Ascending aorta (tissue), 2 donors: ENCODE results near the gene ZNF644. TPM values are rescaled to one million over a fixed set of nuclear protein-coding genes. Genes with fewer than 3 reads are reported as not detected.

Source experiments
- DNase-seq, 2 donors: peaks; one replicate each; pipeline ENCODE4 v3.0.0-alpha.2; 2019; ENCODE audit warnings: low spot score in 2 of 2
- H3K27ac ChIP-seq, 2 donors: fragments of 200-600 bp; sonication (generic); one replicate each; pipeline ENCODE4 v1.5.1; 2016 to 2017; ENCODE audit warnings: mild to moderate bottlenecking in 1 of 2
- H3K27me3 ChIP-seq: fragments of 200-600 bp; sonication (generic); one replicate; pipeline ENCODE4 v1.5.1; 2017
- H3K36me3 ChIP-seq, 2 donors: fragments of 200-600 bp; sonication (generic); one replicate each; pipeline ENCODE4 v1.5.1; 2016
- H3K4me1 ChIP-seq, 2 donors: fragments of 200-600 bp; sonication (generic); one replicate each; pipeline ENCODE4 v1.5.1; 2016 to 2017; ENCODE audit warnings: mild to moderate bottlenecking in 1 of 2
- H3K4me3 ChIP-seq, 2 donors: fragments of 200-600 bp; sonication (generic); one replicate each; pipeline ENCODE4 v1.5.1; 2016 to 2017; ENCODE audit warnings: mild to moderate bottlenecking in 1 of 2
- H3K9me3 ChIP-seq, 2 donors: fragments of 200-600 bp; sonication (generic); one replicate each; pipeline ENCODE4 v1.5.1; 2016
- intact Hi-C: fragments of 100-400 bp; cut with DNase I; formaldehyde crosslinking; loops from one replicate; pipeline ENCODE4 v1.15.1; 2023
- total RNA-seq: library from RNA; depleted of rRNA; stranded (reverse); fragments of >200 nt; gene quantifications from one replicate; pipeline ENCODE4 v1.1.0, GENCODE V29; 2016
- TF ChIP-seq, protein P1 (sequence below), 3 experiments: fragments of 200-600 bp in 2 of 3; fragments of 450-650 bp in 1 of 3; sonication (generic) in 2 of 3; IDR thresholded peaks; one replicate each; pipeline ENCODE4 v1.5.1; 2016 to 2019; ENCODE audit warnings: antibody characterized with exemption in 3 of 3, mild to moderate bottlenecking in 1 of 3, moderate library complexity in 1 of 3

ZNF644 gene
- total RNA-seq, 1 donor from 2014 or later = 17.1 TPM

- Histone ChIP-seq H3K27me3 (no peaks in the 10 kb centered on the region), H3K36me3 (no peaks in the 10 kb centered on the region), H3K4me1 (no peaks in the 10 kb centered on the region), H3K27ac (no peak overlapping the region), H3K9me3 (no peaks in the 10 kb centered on the region), H3K4me3 (no peak overlapping the region)
- intact Hi-C loops = no loop called here
- no peak for DNase-seq
- TF ChIP-seq, protein P1, sequence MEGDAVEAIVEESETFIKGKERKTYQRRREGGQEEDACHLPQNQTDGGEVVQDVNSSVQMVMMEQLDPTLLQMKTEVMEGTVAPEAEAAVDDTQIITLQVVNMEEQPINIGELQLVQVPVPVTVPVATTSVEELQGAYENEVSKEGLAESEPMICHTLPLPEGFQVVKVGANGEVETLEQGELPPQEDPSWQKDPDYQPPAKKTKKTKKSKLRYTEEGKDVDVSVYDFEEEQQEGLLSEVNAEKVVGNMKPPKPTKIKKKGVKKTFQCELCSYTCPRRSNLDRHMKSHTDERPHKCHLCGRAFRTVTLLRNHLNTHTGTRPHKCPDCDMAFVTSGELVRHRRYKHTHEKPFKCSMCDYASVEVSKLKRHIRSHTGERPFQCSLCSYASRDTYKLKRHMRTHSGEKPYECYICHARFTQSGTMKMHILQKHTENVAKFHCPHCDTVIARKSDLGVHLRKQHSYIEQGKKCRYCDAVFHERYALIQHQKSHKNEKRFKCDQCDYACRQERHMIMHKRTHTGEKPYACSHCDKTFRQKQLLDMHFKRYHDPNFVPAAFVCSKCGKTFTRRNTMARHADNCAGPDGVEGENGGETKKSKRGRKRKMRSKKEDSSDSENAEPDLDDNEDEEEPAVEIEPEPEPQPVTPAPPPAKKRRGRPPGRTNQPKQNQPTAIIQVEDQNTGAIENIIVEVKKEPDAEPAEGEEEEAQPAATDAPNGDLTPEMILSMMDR (IDR thresholded peaks at IDR 0.05) = no peak
These were observed 68.9 kb downstream of the ZNF644 start for GRCh38 chr1:90952906-90953305.

- no peaks in the 10 kb centered on the region for H3K9me3 ChIP-seq
- intact Hi-C loops = no loop called here
- H3K27me3 ChIP-seq = no peaks in the 10 kb centered on the region
- TF ChIP-seq, protein P1 (IDR thresholded peaks at IDR 0.05) = no peak
- no peak overlapping the region for H3K4me3 ChIP-seq
- no peak overlapping the region for H3K27ac ChIP-seq
- DNase-seq = no peak
- H3K4me1 ChIP-seq = no peaks in the 10 kb centered on the region
- no peaks in the 10 kb centered on the region for H3K36me3 ChIP-seq
These were observed 70.8 kb downstream of the ZNF644 start for GRCh38 chr1:90951009-90951408.

DNA sequence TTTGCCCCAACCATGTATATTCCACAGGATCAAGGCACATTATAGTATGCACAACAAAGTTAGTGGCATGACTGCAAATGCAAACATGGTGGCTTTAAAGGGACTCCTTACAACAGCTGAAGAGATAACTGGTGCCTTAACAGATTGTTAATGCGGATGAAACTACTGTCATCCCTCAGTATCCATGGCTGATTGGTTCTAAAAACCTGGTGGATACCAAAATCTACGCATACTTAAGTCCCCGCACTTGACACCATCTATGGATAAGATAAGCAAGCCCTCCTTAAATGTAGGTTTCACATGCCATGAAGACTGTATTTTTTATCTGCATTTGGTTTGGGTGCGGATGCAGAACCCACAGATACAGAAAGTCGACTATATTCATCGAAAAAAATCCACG is 73.5 kb downstream of the ZNF644 start:
- Histone ChIP-seq H3K27ac (no peak overlapping the region), H3K36me3 (peaks cover 0 to 4% of the 10 kb centered on the region in 2 donors), H3K27me3 (no peaks in the 10 kb centered on the region), H3K4me3 (no peak overlapping the region), H3K4me1 (no peaks in the 10 kb centered on the region), H3K9me3 (no peaks in the 10 kb centered on the region)
- TF ChIP-seq, protein P1 (IDR thresholded peaks at IDR 0.05) = no peak
- intact Hi-C loops = no loop called here
- DNase-seq = no peak

GRCh38 chr1:90946630-90947029 is 75.2 kb downstream of the ZNF644 start:
- Histone ChIP-seq H3K9me3 (no peaks in the 10 kb centered on the region), H3K36me3 (peaks cover 0 to 4% of the 10 kb centered on the region in 2 donors), H3K4me1 (no peaks in the 10 kb centered on the region), H3K27ac (no peak overlapping the region), H3K4me3 (no peak overlapping the region), H3K27me3 (no peaks in the 10 kb centered on the region)
- intact Hi-C loops = no loop called here
- TF ChIP-seq, protein P1 (IDR thresholded peaks at IDR 0.05) = no peak
- DNase-seq = no peak

GRCh38 chr1:90945287-90945686 is 76.5 kb downstream of the ZNF644 start:
- Histone ChIP-seq H3K27me3 (no peaks in the 10 kb centered on the region), H3K9me3 (no peaks in the 10 kb centered on the region), H3K27ac (no peak overlapping the region), H3K4me1 (no peaks in the 10 kb centered on the region), H3K4me3 (no peak overlapping the region), H3K36me3 (peaks cover 6 to 10% of the 10 kb centered on the region in 2 donors)
- no peak for DNase-seq
- TF ChIP-seq, protein P1 (IDR thresholded peaks at IDR 0.05) = no peak
- intact Hi-C loops = no loop called here

DNA sequence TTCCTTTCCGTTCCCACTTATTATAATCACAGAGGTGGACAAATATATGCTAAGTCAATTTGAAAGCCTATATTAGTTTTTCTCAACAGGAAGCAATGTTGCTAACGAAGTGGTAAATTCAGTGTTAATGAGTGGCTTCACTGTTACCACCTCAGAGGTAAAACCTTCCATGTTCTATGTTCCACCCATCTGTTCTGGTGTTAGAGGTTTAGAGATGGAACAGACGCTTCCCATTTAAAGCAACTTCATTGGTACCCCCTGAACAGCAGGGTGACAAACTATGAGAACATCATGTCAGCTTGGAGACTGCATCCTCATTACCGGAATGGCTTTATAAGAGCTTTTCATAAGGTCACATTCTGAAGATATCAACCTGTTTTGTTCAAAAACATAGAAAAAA is 77.9 kb downstream of the ZNF644 start:
- no peak overlapping the region for H3K27ac ChIP-seq
- intact Hi-C loops = no loop called here
- no peaks in the 10 kb centered on the region for H3K27me3 ChIP-seq
- no peaks in the 10 kb centered on the region for H3K9me3 ChIP-seq
- peaks cover 14 to 19% of the 10 kb centered on the region in 2 donors for H3K36me3 ChIP-seq
- no peak overlapping the region for H3K4me3 ChIP-seq
- H3K4me1 ChIP-seq = no peaks in the 10 kb centered on the region
- DNase-seq = no peak
- TF ChIP-seq, protein P1 (IDR thresholded peaks at IDR 0.05) = no peak
